RWPE2 (cell line): ENCODE data around the gene KRT2.

Experiments used
- ATAC-seq: fragments of 200-7000 bp; cut with Tn5 transposase; 3 replicates; pipeline ENCODE4 v1.9.1; 2021; ENCODE audit warnings: low read depth
- DNase-seq: peaks from one replicate; pipeline ENCODE4 v3.0.0-alpha.2; 2020; ENCODE audit warnings: low spot score
- H3K27ac ChIP-seq: fragments of 450-650 bp; 2 replicates; pipeline ENCODE4 v1.5.1; 2017; ENCODE audit warnings: mild to moderate bottlenecking; ENCODE audit not compliant: poor library complexity, severe bottlenecking
- H3K27me3 ChIP-seq: fragments of 250-450 bp; sonication (Bioruptor Pico); 2 replicates; pipeline ENCODE4 v1.5.1; 2021; ENCODE audit warnings: mild to moderate bottlenecking, moderate library complexity; ENCODE audit not compliant: insufficient read depth, poor library complexity, severe bottlenecking
- H3K36me3 ChIP-seq: fragments of 250-450 bp; sonication (Bioruptor Pico); 2 replicates; pipeline ENCODE4 v1.5.1; 2020; ENCODE audit warnings: low read depth, mild to moderate bottlenecking, moderate library complexity
- H3K4me1 ChIP-seq: fragments of 250-450 bp; sonication (Bioruptor Pico); 2 replicates; pipeline ENCODE4 v1.5.1; 2021; ENCODE audit warnings: mild to moderate bottlenecking, moderate library complexity; ENCODE audit not compliant: insufficient read depth, poor library complexity, severe bottlenecking
- H3K4me3 ChIP-seq: fragments of 250-450 bp; sonication (Bioruptor Pico); 2 replicates; pipeline ENCODE4 v1.5.1; 2021; ENCODE audit warnings: mild to moderate bottlenecking, moderate library complexity; ENCODE audit not compliant: severe bottlenecking
- H3K9me3 ChIP-seq: fragments of 250-450 bp; sonication (Bioruptor Pico); 2 replicates; pipeline ENCODE4 v1.5.1; 2021; ENCODE audit warnings: mild to moderate bottlenecking, moderate library complexity; ENCODE audit not compliant: severe bottlenecking
- CTCF ChIP-seq: fragments of 450-650 bp; IDR thresholded peaks from one replicate; pipeline ENCODE4 v1.5.1; 2017; ENCODE audit warnings: mild to moderate bottlenecking, moderate library complexity; ENCODE audit not compliant: poor library complexity, severe bottlenecking

Gene KRT2

GRCh38 chr12:52630008-52630500 lies 22.0 kb downstream of the KRT2 start:
- Histone ChIP-seq H3K4me1 (no peaks in the 10 kb centered on the region), H3K9me3 (peaks cover 2% of the 10 kb centered on the region), H3K36me3 (no peaks in the 10 kb centered on the region), H3K27me3 (no peaks in the 10 kb centered on the region), H3K4me3 (no peak overlapping the region), H3K27ac (no peak overlapping the region)
- DNase-seq (no peak), ATAC-seq (no peak)
- TF ChIP-seq CTCF: no peak

GRCh38 chr12:52629281-52630007 lies 22.6 kb downstream of the KRT2 start:
- DNase-seq: no peak
- Histone ChIP-seq H3K4me1 (no peaks in the 10 kb centered on the region), H3K4me3 (no peak overlapping the region), H3K27ac (no peak overlapping the region), H3K36me3 (no peaks in the 10 kb centered on the region), H3K9me3 (peaks cover 2% of the 10 kb centered on the region), H3K27me3 (no peaks in the 10 kb centered on the region)
- no peak for TF ChIP-seq CTCF
- no peak for ATAC-seq

GRCh38 chr12:52628841-52629240 lies 23.2 kb downstream of the KRT2 start:
- Histone ChIP-seq H3K36me3 (no peaks in the 10 kb centered on the region), H3K4me1 (no peaks in the 10 kb centered on the region), H3K4me3 (no peak overlapping the region), H3K9me3 (peaks cover 6% of the 10 kb centered on the region), H3K27me3 (no peaks in the 10 kb centered on the region), H3K27ac (no peak overlapping the region)
- no peak for TF ChIP-seq CTCF
- ATAC-seq (no peak), DNase-seq (no peak)

- H3K27me3 ChIP-seq: no peaks in the 10 kb centered on the region
- H3K4me1 ChIP-seq: no peaks in the 10 kb centered on the region
- no peak for DNase-seq
- ATAC-seq: no peak
- no peak for TF ChIP-seq CTCF
- no peaks in the 10 kb centered on the region for H3K36me3 ChIP-seq
- peaks cover 7% of the 10 kb centered on the region for H3K9me3 ChIP-seq
- no peak overlapping the region for H3K4me3 ChIP-seq
- no peak overlapping the region for H3K27ac ChIP-seq
These were observed 23.9 kb downstream of the KRT2 start for GRCh38 chr12:52628111-52628507.

GRCh38 chr12:52627395-52628110 lies 24.5 kb downstream of the KRT2 start:
- TF ChIP-seq CTCF: no peak
- Histone ChIP-seq H3K4me1 (no peaks in the 10 kb centered on the region), H3K36me3 (no peaks in the 10 kb centered on the region), H3K4me3 (no peak overlapping the region), H3K9me3 (peaks cover 7% of the 10 kb centered on the region), H3K27ac (no peak overlapping the region), H3K27me3 (no peaks in the 10 kb centered on the region)
- DNase-seq (no peak), ATAC-seq (no peak)
